Muscle of leg (tissue), 11 donors: ENCODE results near the gene PTCH1. TPM values are rescaled to one million over a fixed set of nuclear protein-coding genes. Genes with fewer than 3 reads are reported as not detected.

Experiments
- DNase-seq: peaks from one replicate; pipeline ENCODE4 v3.0.0; 2013
- H3K27ac ChIP-seq: one replicate; pipeline ENCODE4 v1.5.1; 2013; ENCODE audit warnings: mild to moderate bottlenecking, low read length, control low read depth
- H3K27me3 ChIP-seq: one replicate; pipeline ENCODE4 v1.6.1; 2013; ENCODE audit warnings: low read length; ENCODE audit not compliant: control insufficient read depth, insufficient read depth
- H3K36me3 ChIP-seq: one replicate; pipeline ENCODE4 v1.6.1; 2013; ENCODE audit warnings: low read length; ENCODE audit not compliant: control insufficient read depth, insufficient read depth
- H3K4me1 ChIP-seq: one replicate; pipeline ENCODE4 v1.6.1; 2013; ENCODE audit warnings: low read length; ENCODE audit not compliant: control insufficient read depth, insufficient read depth
- H3K4me3 ChIP-seq: one replicate; pipeline ENCODE4 v1.5.1; 2013; ENCODE audit warnings: low read length, control low read depth
- H3K9me3 ChIP-seq: replicated peaks from 2 replicates; pipeline ENCODE4 v1.6.1; 2013; ENCODE audit warnings: low read depth, low read length; ENCODE audit not compliant: control insufficient read depth
- WGBS: methylation state at CpG from one replicate; pipeline ENCODE4 v1.1.5; 2013; ENCODE audit warnings: missing lambda C conversion rate; ENCODE audit not compliant: insufficient coverage; 5-methylcytosine and 5-hydroxymethylcytosine counted together
- polyA plus RNA-seq, 8 donors: library from polyadenylated mRNA; unstranded; fragments of 120-200 nt; gene quantifications; one replicate each; pipeline versions ENCODE4 v1.2.1 to v1.2.3, GENCODE V29; 2013; ENCODE audit warnings: inconsistent platforms in 1 of 8, low replicate concordance in 1 of 8; ENCODE audit not compliant: insufficient read length in 8 of 8, insufficient read depth in 1 of 8
- total RNA-seq: library from RNA; stranded (reverse); fragments of 120-200 nt; gene quantifications from one replicate; pipeline ENCODE4 v1.2.4, GENCODE V29; 2013

Gene PTCH1
- total and polyA plus RNA-seq, 9 donors, result 4.2 to 13.1 (median 6.7) TPM

GRCh38 chr9:95457769-95458168 lies 59.0 kb downstream of the PTCH1 start:
- WGBS, result 72% methylated on average over 4 of the region's 12 CpGs
- Histone ChIP-seq H3K27ac (no peak overlapping the region), H3K27me3 (no peaks in the 10 kb centered on the region), H3K9me3 (no peaks in the 10 kb centered on the region), H3K4me1 (peaks cover 23% of the 10 kb centered on the region), H3K36me3 (peaks cover 48% of the 10 kb centered on the region), H3K4me3 (no peak overlapping the region)
- no peak for DNase-seq

GRCh38 chr9:95455714-95456113 lies 61.1 kb downstream of the PTCH1 start:
- no peak for DNase-seq
- no peak overlapping the region for H3K4me3 ChIP-seq
- no peaks in the 10 kb centered on the region for H3K9me3 ChIP-seq
- peaks cover 6% of the 10 kb centered on the region for H3K4me1 ChIP-seq
- H3K27me3 ChIP-seq, result no peaks in the 10 kb centered on the region
- WGBS, result 88% methylated on average over 6 of the region's 9 CpGs
- no peak overlapping the region for H3K27ac ChIP-seq
- peaks cover 40% of the 10 kb centered on the region for H3K36me3 ChIP-seq

GRCh38 chr9:95452176-95452575 lies 64.6 kb downstream of the PTCH1 start:
- H3K36me3 ChIP-seq, result peaks cover 54% of the 10 kb centered on the region
- WGBS, result 87% methylated on average over 3 of the region's 4 CpGs
- no peaks in the 10 kb centered on the region for H3K9me3 ChIP-seq
- H3K4me3 ChIP-seq, result no peak overlapping the region
- H3K4me1 ChIP-seq, result peaks cover 3% of the 10 kb centered on the region
- DNase-seq, result no peak
- no peaks in the 10 kb centered on the region for H3K27me3 ChIP-seq
- H3K27ac ChIP-seq, result no peak overlapping the region

GRCh38 chr9:95451065-95451426 lies 65.7 kb downstream of the PTCH1 start:
- H3K4me1 ChIP-seq, result peaks cover 3% of the 10 kb centered on the region
- no peak overlapping the region for H3K4me3 ChIP-seq
- H3K9me3 ChIP-seq, result no peaks in the 10 kb centered on the region
- DNase-seq, result no peak
- WGBS, result 60% methylated on average over 2 of the region's 2 CpGs
- peaks cover 56% of the 10 kb centered on the region for H3K36me3 ChIP-seq
- H3K27ac ChIP-seq, result no peak overlapping the region
- H3K27me3 ChIP-seq, result no peaks in the 10 kb centered on the region

GRCh38 chr9:95450171-95451064 lies 66.4 kb downstream of the PTCH1 start:
- no peak overlapping the region for H3K4me3 ChIP-seq
- peaks cover 3% of the 10 kb centered on the region for H3K4me1 ChIP-seq
- H3K9me3 ChIP-seq, result no peaks in the 10 kb centered on the region
- H3K27ac ChIP-seq, result no peak overlapping the region
- 70% methylated on average over 10 of the region's 11 CpGs for WGBS
- H3K36me3 ChIP-seq, result peaks cover 51% of the 10 kb centered on the region
- DNase-seq, result no peak
- H3K27me3 ChIP-seq, result no peaks in the 10 kb centered on the region

GRCh38 chr9:95449016-95449415 lies 67.8 kb downstream of the PTCH1 start:
- no peak for DNase-seq
- H3K27me3 ChIP-seq, result no peaks in the 10 kb centered on the region
- no peaks in the 10 kb centered on the region for H3K9me3 ChIP-seq
- H3K4me3 ChIP-seq, result no peak overlapping the region
- peaks cover 59% of the 10 kb centered on the region for H3K36me3 ChIP-seq
- no peak overlapping the region for H3K27ac ChIP-seq
- 85% methylated on average over 20 of the region's 22 CpGs for WGBS
- peaks cover 3% of the 10 kb centered on the region for H3K4me1 ChIP-seq

- Histone ChIP-seq H3K27ac (no peak overlapping the region), H3K36me3 (peaks cover 50% of the 10 kb centered on the region), H3K27me3 (no peaks in the 10 kb centered on the region), H3K4me1 (peaks cover 3% of the 10 kb centered on the region), H3K9me3 (no peaks in the 10 kb centered on the region), H3K4me3 (no peak overlapping the region)
- DNase-seq, result no peak
- 74% methylated on average over 18 of the region's 23 CpGs for WGBS
These were observed 68.9 kb downstream of the PTCH1 start for GRCh38 chr9:95447660-95448420.

GRCh38 chr9:95446984-95447383 lies 69.8 kb downstream of the PTCH1 start:
- H3K4me1 ChIP-seq, result peaks cover 3% of the 10 kb centered on the region
- 95% methylated on average over 23 of the region's 26 CpGs for WGBS
- no peak overlapping the region for H3K27ac ChIP-seq
- H3K4me3 ChIP-seq, result no peak overlapping the region
- H3K27me3 ChIP-seq, result no peaks in the 10 kb centered on the region
- DNase-seq, result no peak
- H3K9me3 ChIP-seq, result no peaks in the 10 kb centered on the region
- peaks cover 51% of the 10 kb centered on the region for H3K36me3 ChIP-seq

- DNase-seq, result no peak
- H3K9me3 ChIP-seq, result no peaks in the 10 kb centered on the region
- no peaks in the 10 kb centered on the region for H3K27me3 ChIP-seq
- no peak overlapping the region for H3K27ac ChIP-seq
- H3K4me1 ChIP-seq, result peaks cover 3% of the 10 kb centered on the region
- no peak overlapping the region for H3K4me3 ChIP-seq
- H3K36me3 ChIP-seq, result peaks cover 51% of the 10 kb centered on the region
- WGBS, result 83% methylated on average over 5 of the region's 5 CpGs
These were observed 70.5 kb downstream of the PTCH1 start for GRCh38 chr9:95446259-95446658.

- Histone ChIP-seq H3K27me3 (no peaks in the 10 kb centered on the region), H3K4me1 (peaks cover 3% of the 10 kb centered on the region), H3K4me3 (no peak overlapping the region), H3K9me3 (no peaks in the 10 kb centered on the region), H3K36me3 (peaks cover 41% of the 10 kb centered on the region), H3K27ac (no peak overlapping the region)
- whole genome bisulfite sequencing, result 81% methylated on average over 6 of the region's 15 CpGs
- DNase-seq, result no peak
These were observed 72.6 kb downstream of the PTCH1 start for GRCh38 chr9:95444160-95444559.
